ENCODE measurements around the gene PANK3.
"Not testable (repeated sequence)": the region's sequence is repeated elsewhere in the genome, so short reads cannot be mapped to it uniquely, and the experiment has no call there.

The PANK3 gene

GRCh38 chr5:168550656-168551055 is 28.5 kb downstream of the PANK3 start:
- no peak for DNase-seq (ENCODE audit: low read depth)

- no peak for DNase-seq (ENCODE audit: low read depth)
Measured at GRCh38 chr5:168549554-168549953, 29.6 kb downstream of the PANK3 start.

- DNase-seq (ENCODE audit: low read depth) = no peak
Measured at GRCh38 chr5:168537176-168537575, 42.0 kb downstream of the PANK3 start.

DNA sequence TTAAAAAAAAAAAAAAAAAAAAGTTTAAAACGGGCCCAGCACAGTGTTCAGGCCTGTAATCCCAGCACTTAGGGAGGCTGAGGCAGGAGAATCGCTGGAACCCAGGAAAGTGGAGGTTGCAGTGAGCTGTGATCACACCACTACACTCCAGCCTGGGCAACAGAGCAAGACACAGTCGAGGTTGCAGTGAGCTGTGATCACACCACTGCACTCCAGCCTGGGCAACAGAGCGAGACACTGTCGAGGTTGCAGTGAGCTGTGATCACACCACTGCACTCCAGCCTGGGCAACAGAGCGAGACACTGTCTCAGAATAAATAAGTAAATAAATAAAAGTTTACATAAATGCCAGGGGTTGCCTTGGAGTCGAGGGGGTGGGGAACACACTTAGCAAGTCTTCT is 44.8 kb downstream of the PANK3 start:
- not testable (repeated sequence) for DNase-seq (ENCODE audit: low read depth)

- DNase-seq (ENCODE audit: low read depth) = no peak
Measured at GRCh38 chr5:168531987-168532864, 46.9 kb downstream of the PANK3 start.

- no peak for DNase-seq (ENCODE audit: low read depth)
Measured at GRCh38 chr5:168531191-168531590, 48.0 kb downstream of the PANK3 start.

DNA sequence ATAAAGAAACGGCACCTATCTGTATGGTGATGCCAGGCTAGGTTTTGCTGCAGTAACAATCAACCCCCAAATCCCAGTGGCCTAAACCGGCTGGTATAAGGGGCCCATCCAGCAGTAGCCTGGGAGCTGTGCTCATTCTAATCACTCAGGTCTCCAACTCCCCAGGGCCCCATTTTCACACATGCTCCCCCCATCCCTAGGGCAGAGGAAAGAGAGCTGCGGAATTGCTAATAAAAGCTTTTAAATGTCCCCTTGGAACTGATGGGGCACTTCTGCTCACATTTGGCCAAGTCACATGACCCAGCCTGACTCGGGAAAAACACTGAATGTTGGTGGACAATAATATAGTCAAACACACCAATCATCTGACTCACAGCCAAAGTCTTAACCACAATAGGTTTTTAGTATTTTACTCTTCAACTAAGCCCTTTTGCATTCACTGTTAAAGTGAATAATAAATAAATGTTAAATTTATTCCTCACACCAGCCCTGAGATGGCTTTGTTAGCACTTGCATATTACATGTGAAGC is 48.5 kb downstream of the PANK3 start:
- DNase-seq (ENCODE audit: low read depth) = no peak

DNA sequence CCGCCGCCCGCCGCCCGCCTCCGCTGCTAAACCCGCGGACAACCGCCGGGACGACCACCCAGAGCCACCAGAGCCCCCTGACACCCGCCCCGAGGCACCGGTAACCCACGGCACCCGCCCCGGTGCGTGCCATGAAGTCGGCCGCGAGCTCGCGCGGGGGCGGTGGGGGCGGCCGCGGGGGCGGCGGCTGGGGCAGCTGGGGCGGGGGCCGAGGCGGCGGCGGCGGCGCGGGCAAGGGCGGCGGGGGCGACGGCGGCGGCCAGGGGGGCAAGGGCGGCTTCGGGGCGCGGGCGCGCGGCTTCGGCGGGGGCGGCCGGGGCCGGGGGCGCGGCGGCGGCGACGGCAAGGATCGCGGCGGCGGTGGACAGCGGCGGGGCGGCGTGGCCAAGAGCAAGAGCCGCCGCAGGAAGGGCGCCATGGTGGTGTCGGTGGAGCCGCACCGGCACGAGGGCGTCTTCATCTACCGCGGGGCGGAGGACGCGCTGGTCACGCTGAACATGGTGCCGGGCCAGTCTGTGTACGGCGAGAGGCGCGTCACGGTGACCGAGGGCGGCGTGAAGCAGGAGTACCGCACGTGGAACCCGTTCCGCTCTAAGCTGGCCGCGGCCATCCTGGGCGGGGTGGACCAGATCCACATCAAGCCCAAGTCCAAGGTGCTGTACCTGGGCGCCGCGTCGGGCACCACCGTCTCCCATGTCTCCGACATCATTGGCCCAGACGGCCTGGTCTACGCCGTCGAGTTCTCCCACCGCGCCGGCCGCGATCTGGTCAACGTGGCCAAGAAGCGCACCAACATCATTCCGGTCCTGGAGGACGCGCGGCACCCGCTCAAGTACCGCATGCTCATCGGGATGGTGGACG is 49.6 kb downstream of the PANK3 start:
- no peak for DNase-seq (ENCODE audit: low read depth)

DNA sequence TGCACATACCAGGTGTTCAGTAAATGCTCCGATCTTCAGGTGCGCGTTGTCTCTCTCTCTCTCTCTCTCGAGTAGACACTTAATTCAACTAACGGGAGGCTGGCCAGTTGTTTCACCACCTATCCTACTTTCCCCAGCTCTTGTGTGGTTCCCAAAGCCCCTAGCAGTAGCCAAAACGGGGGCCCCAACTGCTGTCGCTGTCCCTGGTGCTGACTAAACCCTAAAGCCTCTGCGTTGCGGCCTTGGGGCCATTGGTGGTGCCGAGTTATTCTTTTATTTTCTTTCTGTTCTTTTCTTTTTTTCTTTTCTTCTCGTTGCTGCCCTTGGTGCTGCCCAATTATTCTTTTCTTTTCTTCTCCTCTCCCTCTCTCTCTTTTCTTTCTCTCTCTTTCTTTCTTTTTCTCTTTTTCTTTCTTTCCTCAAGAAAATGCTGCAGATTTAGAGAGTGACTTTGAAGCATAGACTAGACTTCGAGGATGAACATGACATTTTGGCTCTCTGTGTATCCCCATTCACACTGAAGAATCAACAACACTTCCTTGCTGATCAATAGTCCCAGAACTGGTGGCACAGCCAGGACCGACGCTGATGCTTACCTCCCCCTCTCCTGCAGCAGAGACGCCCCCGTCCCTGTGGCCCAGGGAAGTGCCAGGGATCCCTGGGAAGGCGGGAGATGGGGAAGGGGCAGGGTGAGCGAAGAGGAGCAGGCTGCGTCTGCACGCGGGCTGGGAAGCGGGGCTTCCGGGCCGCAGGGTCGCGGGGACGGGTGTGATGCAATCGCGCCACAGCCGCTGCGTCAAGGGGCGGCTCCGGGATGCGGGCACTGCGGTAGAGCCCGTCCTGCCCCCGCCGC is 50.4 kb downstream of the PANK3 start, which contains the start of gene FBLL1:
Gene FBLL1 (plus strand): TSS at position 785 of the 853 bp plus-strand sequence. CDS start 200 bp downstream, outside the sequence.
- no peak for DNase-seq (ENCODE audit: low read depth)

GRCh38 chr5:168527756-168528295 is 51.3 kb downstream of the PANK3 start:
- no peak for DNase-seq (ENCODE audit: low read depth)

DNA sequence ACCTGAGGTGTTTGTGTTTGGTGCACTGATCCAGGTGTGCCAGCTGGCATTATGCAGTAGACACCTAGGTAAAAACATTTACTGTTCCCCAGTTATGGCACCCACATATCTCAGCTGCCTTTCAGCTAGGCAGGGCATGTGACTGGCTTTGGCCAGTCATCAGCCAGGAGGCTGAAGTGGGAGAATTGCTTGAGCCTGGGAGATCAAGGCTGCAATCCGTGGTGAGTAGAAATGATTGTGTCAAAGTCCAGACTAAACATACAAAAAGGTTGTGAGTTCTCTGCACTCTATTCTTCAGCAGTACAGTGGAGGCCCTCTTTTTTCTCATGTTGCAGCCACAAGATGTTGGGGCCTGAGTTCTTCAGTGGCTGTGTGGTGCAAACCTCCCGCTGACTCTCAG is 53.3 kb downstream of the PANK3 start:
- no peak for DNase-seq (ENCODE audit: low read depth)

GRCh38 chr5:168513861-168514428 is 65.2 kb downstream of the PANK3 start:
- no peak for DNase-seq (ENCODE audit: low read depth)

GRCh38 chr5:168502563-168503237 is 76.5 kb downstream of the PANK3 start:
- no peak for DNase-seq (ENCODE audit: low read depth)
